ENCODE data around the gene CACNA1D.

Gene CACNA1D

DNA sequence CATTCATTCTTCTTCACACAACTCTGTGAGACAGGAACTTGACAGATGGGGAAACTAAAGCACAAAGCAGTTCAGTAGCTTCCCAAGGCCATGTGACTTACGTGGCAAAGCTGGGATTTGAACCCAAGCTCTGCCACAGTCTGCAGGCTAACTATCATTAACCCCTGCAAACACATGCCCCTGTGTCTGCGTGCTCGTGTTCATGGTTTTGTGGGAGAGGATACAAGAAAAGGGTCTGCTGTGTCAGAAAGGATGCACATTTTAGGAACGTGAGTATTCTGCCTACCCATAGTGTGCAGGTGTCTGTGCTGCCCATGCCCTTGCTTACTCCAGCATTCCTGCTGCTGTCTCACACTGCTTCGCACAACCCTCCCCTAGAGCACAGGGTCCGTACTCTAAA is 214.8 kb downstream of the CACNA1D start:
- TF ChIP-seq, protein P1, sequence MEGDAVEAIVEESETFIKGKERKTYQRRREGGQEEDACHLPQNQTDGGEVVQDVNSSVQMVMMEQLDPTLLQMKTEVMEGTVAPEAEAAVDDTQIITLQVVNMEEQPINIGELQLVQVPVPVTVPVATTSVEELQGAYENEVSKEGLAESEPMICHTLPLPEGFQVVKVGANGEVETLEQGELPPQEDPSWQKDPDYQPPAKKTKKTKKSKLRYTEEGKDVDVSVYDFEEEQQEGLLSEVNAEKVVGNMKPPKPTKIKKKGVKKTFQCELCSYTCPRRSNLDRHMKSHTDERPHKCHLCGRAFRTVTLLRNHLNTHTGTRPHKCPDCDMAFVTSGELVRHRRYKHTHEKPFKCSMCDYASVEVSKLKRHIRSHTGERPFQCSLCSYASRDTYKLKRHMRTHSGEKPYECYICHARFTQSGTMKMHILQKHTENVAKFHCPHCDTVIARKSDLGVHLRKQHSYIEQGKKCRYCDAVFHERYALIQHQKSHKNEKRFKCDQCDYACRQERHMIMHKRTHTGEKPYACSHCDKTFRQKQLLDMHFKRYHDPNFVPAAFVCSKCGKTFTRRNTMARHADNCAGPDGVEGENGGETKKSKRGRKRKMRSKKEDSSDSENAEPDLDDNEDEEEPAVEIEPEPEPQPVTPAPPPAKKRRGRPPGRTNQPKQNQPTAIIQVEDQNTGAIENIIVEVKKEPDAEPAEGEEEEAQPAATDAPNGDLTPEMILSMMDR (IDR thresholded peaks at IDR 0.05; ENCODE audit: insufficient read depth, low read depth, low read length, missing control alignments), result no peak
- DNase-seq (ENCODE audit: low read depth), result no peak
- H3K4me3 ChIP-seq (ENCODE audit: low read depth, low read length), result no peak overlapping the region

DNA sequence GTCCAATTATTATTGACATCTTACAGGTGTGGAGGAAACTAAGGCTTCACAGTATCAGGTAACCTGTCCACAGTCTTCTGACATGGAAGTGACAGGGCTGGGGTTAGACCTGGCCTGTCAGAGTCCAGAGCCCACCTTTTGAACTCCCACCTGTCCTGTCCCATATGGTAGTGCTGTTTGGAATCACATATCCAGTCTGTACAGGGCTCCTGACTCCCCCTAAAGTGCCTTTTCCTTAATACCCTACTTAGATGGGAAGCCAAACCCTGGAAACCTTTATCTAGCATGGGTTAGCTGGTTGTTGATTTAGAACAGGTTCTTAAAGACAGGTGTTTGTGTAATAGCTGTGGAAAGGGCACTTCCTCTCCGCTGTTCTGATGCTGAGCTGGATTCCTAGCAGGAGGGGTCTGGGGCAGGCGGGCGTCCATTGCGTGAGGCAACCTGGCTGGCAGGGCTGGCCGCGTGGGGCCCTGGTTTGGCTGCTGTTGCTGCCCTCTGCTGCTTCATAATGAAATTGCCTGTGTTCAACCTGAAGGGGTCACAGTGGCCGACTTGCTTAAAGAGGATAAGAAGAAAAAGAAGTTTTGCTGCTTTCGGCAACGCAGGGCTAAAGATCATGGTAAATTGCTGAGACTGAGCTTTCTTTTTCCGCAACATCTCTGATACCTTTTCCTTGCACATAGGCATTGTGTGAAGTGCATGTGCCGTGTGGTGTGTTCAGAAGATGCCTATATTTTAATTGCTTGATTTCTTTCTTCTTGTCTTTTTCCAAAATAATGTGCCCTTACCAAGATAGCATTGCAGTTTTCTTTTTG is 215.7 kb downstream of the CACNA1D start:
- no peak overlapping the region for H3K4me3 ChIP-seq (ENCODE audit: low read depth, low read length)

GRCh38 chr3:53711387-53711786 is 217.0 kb downstream of the CACNA1D start:
- TF ChIP-seq, protein P1 (IDR thresholded peaks at IDR 0.05; ENCODE audit: insufficient read depth, low read depth, low read length, missing control alignments), result no peak
- no peak overlapping the region for H3K4me3 ChIP-seq (ENCODE audit: low read depth, low read length)
- DNase-seq (ENCODE audit: low read depth), result no peak

More for the DNA sequence above, 215.7 kb downstream of the CACNA1D start:
- TF ChIP-seq, protein P1 (IDR thresholded peaks at IDR 0.05; ENCODE audit: insufficient read depth, low read depth, low read length, missing control alignments), result peak; percentile 73
- peak; percentile 74 for DNase-seq (ENCODE audit: low read depth)

GRCh38 chr3:53712817-53713388 is 218.5 kb downstream of the CACNA1D start:
- no peak overlapping the region for H3K4me3 ChIP-seq (ENCODE audit: low read depth, low read length)
- DNase-seq (ENCODE audit: low read depth), result no peak
- TF ChIP-seq, protein P1 (IDR thresholded peaks at IDR 0.05; ENCODE audit: insufficient read depth, low read depth, low read length, missing control alignments), result no peak

DNA sequence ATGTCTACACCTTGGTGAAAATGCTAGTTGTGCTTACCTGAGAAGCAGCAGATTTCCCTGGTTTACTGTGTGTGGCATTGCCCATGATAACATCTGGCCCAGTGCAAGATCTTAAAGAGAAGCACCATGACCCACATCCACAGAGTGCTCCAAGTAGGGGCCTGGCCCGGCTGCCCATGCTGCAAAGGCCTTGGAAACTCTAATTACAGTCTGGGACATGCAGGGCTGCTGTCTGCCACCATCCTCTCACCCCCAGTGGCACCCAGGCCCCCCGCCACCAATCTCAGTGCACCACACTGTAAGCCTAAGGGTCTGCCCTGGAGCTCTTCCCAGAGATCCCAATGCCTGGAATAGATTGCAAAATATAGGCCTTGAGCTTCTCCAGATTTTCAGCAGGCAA is 219.2 kb downstream of the CACNA1D start:
- no peak overlapping the region for H3K4me3 ChIP-seq (ENCODE audit: low read depth, low read length)
- TF ChIP-seq, protein P1 (IDR thresholded peaks at IDR 0.05; ENCODE audit: insufficient read depth, low read depth, low read length, missing control alignments), result no peak
- DNase-seq (ENCODE audit: low read depth), result no peak

DNA sequence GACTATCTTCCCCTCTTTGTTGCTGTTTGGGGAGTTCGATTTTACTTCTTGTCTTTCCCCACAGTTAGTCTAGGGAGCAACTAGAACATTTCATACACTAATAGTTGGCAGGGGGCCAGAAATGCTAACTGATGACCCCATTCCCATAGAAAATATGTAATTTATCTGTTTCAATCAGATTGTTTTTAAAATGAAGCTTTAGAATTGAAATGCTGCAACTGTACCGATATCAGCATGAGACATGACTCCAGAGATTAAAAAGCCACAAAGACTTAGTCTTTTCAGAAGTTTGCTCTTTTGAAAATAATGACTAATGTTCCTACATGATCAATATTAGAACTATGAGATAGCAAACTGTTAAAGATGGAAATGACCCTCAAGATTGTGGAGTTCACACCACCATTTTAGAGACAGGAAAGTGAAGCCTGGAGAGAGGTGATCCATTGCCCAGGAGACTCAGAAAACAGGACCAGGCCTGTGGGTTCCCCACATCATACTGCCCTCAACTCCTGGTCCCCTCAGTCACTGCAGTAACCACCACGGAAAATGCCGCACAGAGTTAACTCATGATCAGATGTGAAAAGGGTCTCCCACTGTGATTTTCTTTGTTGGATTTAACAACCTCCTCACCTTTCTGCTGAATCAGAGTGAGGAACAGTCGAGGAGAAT is 221.5 kb downstream of the CACNA1D start:
- TF ChIP-seq, protein P1 (IDR thresholded peaks at IDR 0.05; ENCODE audit: insufficient read depth, low read depth, low read length, missing control alignments), result no peak
- no peak for DNase-seq (ENCODE audit: low read depth)
- no peak overlapping the region for H3K4me3 ChIP-seq (ENCODE audit: low read depth, low read length)
